Psoas muscle (tissue), 8 donors: Measurements from ENCODE around the gene B3GNT8. TPM values are rescaled to one million over a fixed set of nuclear protein-coding genes. Genes with fewer than 3 reads are reported as not detected.

Experiments used
- ATAC-seq, 4 donors: fragments of 200-7000 bp; cut with Tn5 transposase; one replicate each; pipeline ENCODE4 v1.9.1; 2020; ENCODE audit warnings: moderate library complexity in 3 of 4, mild to moderate bottlenecking in 2 of 4
- DNase-seq, 2 donors: peaks; one replicate each; pipeline ENCODE4 v3.0.0-alpha.2; 2020
- H3K27ac ChIP-seq: fragments of 200-600 bp; one replicate; pipeline ENCODE4 v1.8.0; 2022
- H3K27me3 ChIP-seq, 3 donors: fragments of 200-600 bp in 1 of 3; one replicate each; pipeline versions ENCODE4 v1.6.1 to v1.8.0; 2013 to 2022; ENCODE audit warnings: low read length in 2 of 3, mild to moderate bottlenecking in 2 of 3, moderate library complexity in 1 of 3; ENCODE audit not compliant: insufficient read depth in 3 of 3
- H3K36me3 ChIP-seq, 2 donors: fragments of 200-600 bp in 1 of 2; one replicate each; pipeline versions ENCODE4 v1.6.1 to v1.8.0; 2013 to 2022; ENCODE audit warnings: low read depth in 1 of 2, mild to moderate bottlenecking in 1 of 2, moderate library complexity in 1 of 2; ENCODE audit not compliant: insufficient read depth in 1 of 2
- H3K4me1 ChIP-seq: fragments of 200-600 bp; one replicate; pipeline ENCODE4 v1.8.0; 2022
- H3K4me3 ChIP-seq: fragments of 200-600 bp; one replicate; pipeline ENCODE4 v1.8.0; 2022; ENCODE audit warnings: mild to moderate bottlenecking
- H3K9me3 ChIP-seq: fragments of 200-600 bp; one replicate; pipeline ENCODE4 v1.8.0; 2022
- CTCF ChIP-seq: fragments of 200-600 bp; IDR thresholded peaks from one replicate; pipeline ENCODE4 v1.8.0; 2022; ENCODE audit warnings: antibody characterized with exemption
- WGBS, 3 donors: extraction: QIAGEN DNeasy Blood & Tissue Kit; methylation state at CpG; one replicate each; pipeline versions ENCODE4 v1.1.6 to v1.1.7; 2013; 5-methylcytosine and 5-hydroxymethylcytosine counted together
- intact Hi-C, 2 donors: fragments of 100-400 bp; cut with DNase I; formaldehyde crosslinking; loops; one replicate each; pipeline versions ENCODE4 v1.11.0 to v1.14.2; 2022
- polyA plus RNA-seq, 3 donors: library from polyadenylated mRNA; stranded (reverse); fragments of 200-250 nt; gene quantifications; one replicate each; pipeline ENCODE4 v1.2.3, GENCODE V29; 2013
- total RNA-seq, 4 donors: library from RNA; stranded (reverse); fragmentation: NEBNext Ultra II Directional in 2 of 4; extraction: Animal tissue kit (Norgen Biotek cat#: 25700) in 2 of 4; gene quantifications; one replicate each; pipeline versions ENCODE4 v1.2.1 to v1.2.4, GENCODE V29; 2021 to 2023
- donor health status: healthy with polysubstance abuse.
- donor health status: DM: no; HTN: no; CAD: no; lungs with moderate emphysema.
- donor health status: Bipolar disorder and iron deficiency.
- donor health status: healthy.
- donor health status: DM: yes; HTN: yes; CAD: no.
- donor health status: DM: no; HTN: no; CAD: no.
- donor health status: DM: no; HTN: no; CAD: no.
- donor health status: DM: yes; HTN: yes; CAD: no.

Gene B3GNT8
- total and polyA plus RNA-seq, 7 donors = 0.55 to 1.9 (median 0.96) TPM

DNA sequence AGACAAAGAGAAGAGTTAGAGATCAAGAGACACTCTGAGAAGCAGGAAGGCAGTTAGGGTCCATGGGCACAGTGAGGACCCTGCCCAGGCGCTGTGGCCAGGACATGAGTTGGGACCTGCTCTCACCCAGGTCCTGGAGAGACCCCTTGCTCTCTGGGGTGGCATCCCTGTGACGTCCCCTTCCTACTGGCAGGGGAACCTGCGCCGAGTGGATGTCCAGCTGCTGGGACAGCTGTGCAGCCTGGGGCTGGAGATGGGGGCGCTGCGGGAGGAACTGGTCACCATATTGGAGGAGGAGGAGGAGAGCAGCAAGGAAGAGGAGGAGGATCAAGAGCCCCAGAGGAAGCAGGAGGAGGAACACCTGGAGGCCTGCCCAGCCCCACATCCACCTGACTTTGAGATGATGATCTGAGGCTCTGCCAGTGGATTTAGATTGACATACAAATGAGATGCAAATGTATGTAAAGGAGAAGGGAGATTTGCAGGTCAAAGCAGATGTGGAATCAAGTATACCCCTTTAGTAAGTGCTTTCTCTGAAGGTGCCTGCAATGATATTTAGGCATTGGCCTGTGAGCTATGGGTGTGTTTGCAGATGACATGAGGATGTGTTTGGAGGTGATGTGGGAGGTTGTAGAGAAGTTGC is 16.8 kb upstream of the B3GNT8 start:
- Histone ChIP-seq H3K36me3 (no peaks in the 10 kb centered on the region), H3K27ac (no peak overlapping the region), H3K27me3 (peaks cover 0 to 4% (median 3%) of the 10 kb centered on the region in 3 donors), H3K9me3 (no peaks in the 10 kb centered on the region), H3K4me3 (no peak overlapping the region), H3K4me1 (peaks cover 8% of the 10 kb centered on the region)
- WGBS, 3 donors = 37 to 53% (median 41%) methylated on average over 6 of the region's 6 CpGs
- intact Hi-C loops = no loop called here
- ATAC-seq = no peak
- no peak for DNase-seq
- TF ChIP-seq CTCF = no peak

GRCh38 chr19:41442473-41443355 is 15.5 kb upstream of the B3GNT8 start, which contains the start of gene ERICH4:
Gene ERICH4 (plus strand): TSS chr19:41443156. CDS start chr19:41443170, 14 bp downstream.
- no peak for DNase-seq
- H3K27me3 ChIP-seq = peaks cover 0 to 4% (median 3%) of the 10 kb centered on the region in 3 donors
- H3K36me3 ChIP-seq = peaks cover 0 to 5% of the 10 kb centered on the region in 2 donors
- 62 to 66% (median 63%) methylated on average over 7 of the region's 7 CpGs for WGBS, 3 donors
- intact Hi-C loops = no loop called here
- no peaks in the 10 kb centered on the region for H3K9me3 ChIP-seq
- no peak for TF ChIP-seq CTCF
- no peak for ATAC-seq
- no peak within 1 kb of the TSS for H3K27ac ChIP-seq
- H3K4me3 ChIP-seq = no peak within 1 kb of the TSS
- H3K4me1 ChIP-seq = peaks cover 9% of the 10 kb centered on the region

- DNase-seq (no peak), ATAC-seq (no peak)
- Histone ChIP-seq H3K9me3 (no peaks in the 10 kb centered on the region), H3K4me1 (peaks cover 9% of the 10 kb centered on the region), H3K36me3 (peaks cover 4 to 17% of the 10 kb centered on the region in 2 donors), H3K27ac (no peak overlapping the region), H3K4me3 (no peak overlapping the region), H3K27me3 (peaks cover 0 to 4% (median 0%) of the 10 kb centered on the region in 3 donors)
- no peak for TF ChIP-seq CTCF
- 78 to 86% (median 86%) methylated on average over 15 of the region's 15 CpGs for WGBS, 3 donors
- intact Hi-C loops = no loop called here
These were observed 14.3 kb upstream of the B3GNT8 start for GRCh38 chr19:41441321-41441945.

GRCh38 chr19:41439441-41440222 is 12.5 kb upstream of the B3GNT8 start, which contains the start of gene DMAC2:
Gene DMAC2 (minus strand): TSS chr19:41439912. CDS start chr19:41439899, 13 bp downstream.
- H3K36me3 ChIP-seq = peaks cover 4 to 34% of the 10 kb centered on the region in 2 donors
- intact Hi-C loops = loop anchor here (5.0 to 10.0 kb wide), 3 partner anchors 42 to 235 kb away; partner anchors contain the start of genes BCKDHA (in 1 of the 2) and EXOSC5 (in 1 of the 2)
- WGBS, 3 donors = 0 to 1% (median 1%) methylated on average over 40 of the region's 40 CpGs

More at GRCh38 chr19:41439441-41440222, 12.5 kb upstream of the B3GNT8 start, which contains the start of gene DMAC2:
- Histone ChIP-seq H3K9me3 (no peaks in the 10 kb centered on the region), H3K27ac (peak within 1 kb of the TSS; percentile 91), H3K4me3 (peak within 1 kb of the TSS; percentile 73), H3K27me3 (peaks cover 0 to 4% (median 0%) of the 10 kb centered on the region in 3 donors), H3K4me1 (peaks cover 9% of the 10 kb centered on the region)
- DNase-seq (peak; percentile 98), ATAC-seq (peak; percentile 97 to 98 (median 98))
- peak; percentile 43 for TF ChIP-seq CTCF
